Panc1 (cell line): ENCODE measurements around the gene KIRREL3. TPM values are rescaled to one million over a fixed set of nuclear protein-coding genes. Genes with fewer than 3 reads are reported as not detected.

Source experiments
- ATAC-seq: fragments of 200-7000 bp; cut with Tn5 transposase; 2 replicates; pipeline ENCODE4 v1.9.1; 2020; ENCODE audit warnings: mild to moderate bottlenecking, moderate library complexity
- BruUV-seq: library from RNA; stranded (reverse); fragments of 400-500 nt; replicated peaks from 2 replicates; lab custom pipeline; 2021; lab: Mats Ljungman, UMichigan
- CTCF ChIA-PET: fragments of 300-600 bp; sonication (Branson Sonifier 250); formaldehyde crosslinking; loops from one replicate; lab custom pipeline; 2022; ENCODE audit warnings: antibody characterized with exemption; lab: Charles Lee
- POLR2A ChIA-PET: fragments of 300-600 bp; sonication (Branson Sonifier 250); formaldehyde crosslinking; loops from one replicate; lab custom pipeline; 2022; ENCODE audit warnings: antibody characterized with exemption; lab: Charles Lee
- DNase-seq: peaks from one replicate; pipeline ENCODE4 v3.0.0-alpha.2; 2010; ENCODE audit warnings: low read depth, low spot score
- H3K27ac ChIP-seq: 2 replicates; pipeline ENCODE4 v1.5.1; 2011; ENCODE audit warnings: mild to moderate bottlenecking, low read length, inconsistent platforms
- H3K27me3 ChIP-seq: fragments of 200-500 bp; sonication (Bioruptor generic); 2 replicates; pipeline ENCODE4 v1.6.0; 2014; ENCODE audit warnings: low read length, inconsistent platforms; ENCODE audit not compliant: control insufficient read depth, insufficient read depth
- H3K36me3 ChIP-seq: fragments of 200-500 bp; sonication (Bioruptor generic); 2 replicates; pipeline ENCODE4 v1.5.1; 2014; ENCODE audit warnings: inconsistent platforms, mild to moderate bottlenecking, low read length, moderate library complexity; ENCODE audit not compliant: control insufficient read depth, insufficient read depth
- H3K4me1 ChIP-seq: 2 replicates; pipeline ENCODE4 v1.5.1; 2011; ENCODE audit warnings: inconsistent platforms, mild to moderate bottlenecking, low read length, moderate library complexity; ENCODE audit not compliant: control insufficient read depth, insufficient read depth
- H3K4me3 ChIP-seq, 2 experiments: 2 replicates each; pipeline ENCODE4 v1.5.1; 2011 to 2012; ENCODE audit warnings: low read depth in 2 of 2, low read length in 2 of 2, mild to moderate bottlenecking in 2 of 2, inconsistent platforms in 1 of 2, moderate library complexity in 1 of 2
- H3K9me3 ChIP-seq: fragments of 200-500 bp; sonication (Bioruptor generic); 2 replicates; pipeline ENCODE4 v1.5.1; 2014; ENCODE audit warnings: low read depth, mild to moderate bottlenecking, inconsistent platforms, low read length, moderate library complexity; ENCODE audit not compliant: control insufficient read depth, insufficient read depth
- CTCF ChIP-seq: fragments of 450-650 bp; IDR thresholded peaks from 2 replicates; pipeline ENCODE4 v1.5.1; 2017; ENCODE audit warnings: mild to moderate bottlenecking
- POLR2AphosphoS5 ChIP-seq: IDR thresholded peaks from 2 replicates; pipeline ENCODE4 v1.6.1; 2012; ENCODE audit warnings: mild to moderate bottlenecking, low read depth, low read length, moderate library complexity
- REST ChIP-seq, 2 experiments: IDR thresholded peaks; 2 replicates each; pipeline ENCODE4 v1.6.1; 2011 to 2012; ENCODE audit warnings: low read depth in 2 of 2, control low read depth in 1 of 2, low read length in 1 of 2, mild to moderate bottlenecking in 1 of 2, moderate library complexity in 1 of 2; ENCODE audit not compliant: insufficient read depth in 1 of 2
- SIN3A ChIP-seq: IDR thresholded peaks from 2 replicates; pipeline ENCODE4 v1.6.1; 2012; ENCODE audit warnings: low read depth, mild to moderate bottlenecking, low read length, moderate library complexity, borderline replicate concordance; ENCODE audit not compliant: insufficient read depth
- TCF7L2 ChIP-seq: IDR thresholded peaks from 2 replicates; pipeline ENCODE4 v1.6.1; 2011; ENCODE audit warnings: mild to moderate bottlenecking, low read depth, low read length, inconsistent platforms
- in situ Hi-C: cut with HindIII; loops from 2 replicates; pipeline ENCODE4 v1.10.0; 2016; ENCODE audit warnings: low sequenced_read_pairs, low pct_unique_long_range_greater_than_20kb
- intact Hi-C: fragments of 100-400 bp; cut with micrococcal nuclease; formaldehyde crosslinking; loops from one replicate; pipeline ENCODE4 v1.10.0; 2022; ENCODE audit not compliant: unreplicated experiment
- total RNA-seq: library from RNA; stranded (reverse); gene quantifications from one replicate; pipeline ENCODE4 v1.2.1, GENCODE V29; 2021; ENCODE audit not compliant: unreplicated experiment

Gene KIRREL3
- total RNA-seq, 1 experiment from 2014 or later = 0.36 TPM

DNA sequence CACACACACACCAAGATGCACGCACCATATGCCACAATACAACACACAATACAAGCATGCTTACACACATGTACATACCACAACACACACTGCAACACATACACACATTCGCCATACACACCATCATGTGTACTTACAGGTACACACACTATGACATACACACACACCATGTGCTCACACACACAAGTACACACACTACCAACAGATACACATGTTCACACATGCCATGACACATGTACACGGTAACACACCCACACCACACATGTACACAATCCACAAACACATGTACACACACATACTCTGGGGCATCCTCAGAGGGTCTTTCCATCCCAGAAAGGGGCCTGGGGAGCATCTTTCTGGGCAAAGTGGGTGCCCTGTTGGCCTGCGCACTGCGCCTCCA lies 562.8 kb downstream of the KIRREL3 start:
- no peak for DNase-seq
- in situ Hi-C loops = no loop called here
- H3K36me3 ChIP-seq = no peaks in the 10 kb centered on the region
- no peak overlapping the region for H3K27ac ChIP-seq
- intact Hi-C loops = no loop called here
- no peak overlapping the region for H3K4me3 ChIP-seq
- ATAC-seq = no peak
- ChIA-PET POLR2A (no interaction called here), CTCF (no interaction called here)
- H3K4me1 ChIP-seq = peaks cover 8% of the 10 kb centered on the region; the same call in 1 of the 2 replicates
- TF ChIP-seq POLR2AphosphoS5 (no peak), REST (IDR thresholded peaks at IDR 0.05; ENCODE audit: insufficient read depth in 1 of 2, low read depth in 2 of 2, low read length in 1 of 2) (no peak), CTCF (no peak), TCF7L2 (no peak), SIN3A (no peak)
- H3K9me3 ChIP-seq = no peaks in the 10 kb centered on the region
- BruUV-seq = no TSS peak
- no peaks in the 10 kb centered on the region for H3K27me3 ChIP-seq

DNA sequence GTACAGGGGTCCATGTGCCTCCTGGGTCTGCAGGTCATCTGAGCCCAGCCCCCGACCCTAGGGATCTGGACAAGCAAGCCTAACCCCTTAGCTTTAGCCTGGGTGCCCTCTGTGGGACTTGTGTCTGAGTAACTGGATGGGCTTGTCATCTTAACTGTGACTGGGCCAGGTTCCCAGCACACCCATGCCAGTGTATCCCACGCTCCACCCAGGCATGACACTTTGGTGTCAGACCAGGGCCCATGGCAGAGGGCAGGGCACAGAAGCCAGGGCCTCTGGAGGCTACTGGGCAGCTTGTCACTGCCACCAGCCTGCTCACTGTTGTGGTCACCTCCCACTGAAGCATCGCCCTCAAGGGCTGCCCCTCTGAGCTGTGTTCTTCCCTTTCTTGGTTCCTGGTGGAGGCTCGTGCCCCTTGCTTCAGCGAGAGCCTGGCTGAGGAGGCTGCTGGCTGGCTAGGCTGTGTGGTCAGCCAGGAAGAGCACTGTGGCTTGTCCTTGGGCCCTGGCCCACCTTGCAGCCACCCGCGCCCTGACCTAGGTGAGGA lies 564.3 kb downstream of the KIRREL3 start:
- POLR2A ChIA-PET = no interaction called here
- DNase-seq (no peak), ATAC-seq (no peak)
- H3K4me3 ChIP-seq = no peak overlapping the region
- no peaks in the 10 kb centered on the region for H3K9me3 ChIP-seq
- no peak overlapping the region for H3K27ac ChIP-seq
- intact Hi-C loops = no loop called here
- H3K36me3 ChIP-seq = no peaks in the 10 kb centered on the region
- no TSS peak for BruUV-seq
- H3K4me1 ChIP-seq = peaks cover 8% of the 10 kb centered on the region; the same call in 1 of the 2 replicates
- in situ Hi-C loops = no loop called here
- no peak for TF ChIP-seq TCF7L2
- no peak for TF ChIP-seq SIN3A
- TF ChIP-seq REST (IDR thresholded peaks at IDR 0.05; ENCODE audit: insufficient read depth in 1 of 2, low read depth in 2 of 2, low read length in 1 of 2) = no peak
- no peak for TF ChIP-seq POLR2AphosphoS5
- no peak for TF ChIP-seq CTCF
- H3K27me3 ChIP-seq = no peaks in the 10 kb centered on the region
- CTCF ChIA-PET = no interaction called here
